ENCODE measurements around the gene RALA. TPM values are rescaled to one million over a fixed set of nuclear protein-coding genes. Genes with fewer than 3 reads are reported as not detected.

The RALA gene
- total and polyA plus RNA-seq, 2 of the 13 experiments (the other 11 are each of a cell fraction or from before 2014, with no cell fraction given): 11.8 to 19.5 TPM

- TF ChIP-seq GABPA (IDR thresholded peaks at IDR 0.05; ENCODE audit: low read depth, low read length) (peak; percentile 57), GABPA (CRISPR knock-in tag; IDR thresholded peaks at IDR 0.05; ENCODE audit: low read depth) (peak; percentile 83), CENPBD1 (CRISPR knock-in tag; IDR thresholded peaks at IDR 0.05; ENCODE audit: borderline replicate concordance, low read depth) (no peak), ZNF44 (CRISPR knock-in tag; IDR thresholded peaks at IDR 0.05) (no peak), ELF1 (CRISPR knock-in tag; IDR thresholded peaks at IDR 0.05) (peak; percentile 87), RCOR2 (CRISPR knock-in tag; IDR thresholded peaks at IDR 0.05) (no peak), CCAR2 (optimal IDR thresholded peaks at IDR 0.05; ENCODE audit: low read depth, low read length) (no peak), ZNF816 (CRISPR knock-in tag; IDR thresholded peaks at IDR 0.05; ENCODE audit: borderline replicate concordance) (0 out of 2 replicates have a peak, but pooled peaks have one; percentile 21), ZMAT5 (CRISPR knock-in tag; IDR thresholded peaks at IDR 0.05; ENCODE audit: borderline replicate concordance, low read depth) (no peak), MAX (IDR thresholded peaks at IDR 0.05) (peak; percentile 11; the same call in 1 of the 2 replicates), ZNF510 (CRISPR knock-in tag; IDR thresholded peaks at IDR 0.05; ENCODE audit: low read depth) (no peak), RFXAP (CRISPR knock-in tag; IDR thresholded peaks at IDR 0.05; ENCODE audit: borderline replicate concordance) (peak; percentile 100), SMARCE1 (IDR thresholded peaks at IDR 0.05; ENCODE audit: borderline replicate concordance) (no peak), HNF1A (IDR thresholded peaks at IDR 0.05; ENCODE audit: low read depth) (no peak), HNF1A (CRISPR knock-in tag; IDR thresholded peaks at IDR 0.05; ENCODE audit: borderline replicate concordance) (no peak), ATRX (CRISPR knock-in tag; IDR thresholded peaks at IDR 0.05; ENCODE audit: borderline replicate concordance) (no peak), REPIN1 (CRISPR knock-in tag; IDR thresholded peaks at IDR 0.05; ENCODE audit: borderline replicate concordance, low read depth) (no peak), ATF4 (CRISPR knock-in tag; IDR thresholded peaks at IDR 0.05) (no peak), ZNF335 (CRISPR knock-in tag; IDR thresholded peaks at IDR 0.05) (no peak), MTERF4 (CRISPR knock-in tag; IDR thresholded peaks at IDR 0.05) (no peak), ZNF678 (CRISPR knock-in tag; IDR thresholded peaks at IDR 0.05) (no peak), ZNF75D (CRISPR knock-in tag; IDR thresholded peaks at IDR 0.05; ENCODE audit: borderline replicate concordance) (no peak)
Measured at GRCh38 chr7:39732837-39733804, 109.7 kb downstream of the RALA start (continued).
